Esophagus (tissue), 2 donors: ENCODE data around the gene PRKD1. TPM values are rescaled to one million over a fixed set of nuclear protein-coding genes. Genes with fewer than 3 reads are reported as not detected.

Source experiments
- H3K27ac ChIP-seq, 2 donors: one replicate each; pipeline ENCODE4 v1.5.1; 2013; ENCODE audit warnings: low read depth in 2 of 2, mild to moderate bottlenecking in 2 of 2, inconsistent platforms in 1 of 2, low read length in 1 of 2, moderate library complexity in 1 of 2
- H3K27me3 ChIP-seq, 2 donors: one replicate each; pipeline ENCODE4 v1.6.1; 2013; ENCODE audit warnings: low read length in 2 of 2, control low read depth in 1 of 2, mild to moderate bottlenecking in 1 of 2; ENCODE audit not compliant: insufficient read depth in 2 of 2, control insufficient read depth in 1 of 2
- H3K36me3 ChIP-seq, 2 donors: one replicate each; pipeline ENCODE4 v1.6.1; 2013; ENCODE audit warnings: low read length in 1 of 2; ENCODE audit not compliant: control insufficient read depth in 2 of 2, insufficient read depth in 2 of 2
- H3K4me1 ChIP-seq, 2 donors: one replicate each; pipeline ENCODE4 v1.6.1; 2013; ENCODE audit warnings: low read length in 1 of 2; ENCODE audit not compliant: control insufficient read depth in 2 of 2, insufficient read depth in 2 of 2
- H3K4me3 ChIP-seq, 2 donors: one replicate each; pipeline ENCODE4 v1.5.1; 2013; ENCODE audit warnings: low read length in 2 of 2, mild to moderate bottlenecking in 2 of 2, low read depth in 1 of 2, moderate library complexity in 1 of 2
- H3K9me3 ChIP-seq, 2 donors: one replicate each; pipeline ENCODE4 v1.6.1; 2013; ENCODE audit warnings: mild to moderate bottlenecking in 2 of 2, low read depth in 1 of 2, low read length in 1 of 2, moderate library complexity in 1 of 2; ENCODE audit not compliant: control insufficient read depth in 2 of 2, insufficient read depth in 1 of 2
- WGBS, 2 donors: extraction: QIAGEN DNeasy Blood & Tissue Kit; methylation state at CpG; one replicate each; pipeline ENCODE4 v1.1.7; 2013; 5-methylcytosine and 5-hydroxymethylcytosine counted together
- polyA plus RNA-seq, 2 donors: library from polyadenylated mRNA; stranded (reverse); fragments of 200-250 nt; gene quantifications; one replicate each; pipeline ENCODE4 v1.2.3, GENCODE V29; 2013
- donor health status: healthy with polysubstance abuse.
- donor health status: Bipolar disorder and iron deficiency.

The PRKD1 gene
- polyA plus RNA-seq, 2 donors, result 1.1 to 1.4 TPM

- H3K27me3 ChIP-seq, result no peaks in the 10 kb centered on the region
- H3K4me1 ChIP-seq, result no peaks in the 10 kb centered on the region
- H3K27ac ChIP-seq, result no peak overlapping the region
- H3K36me3 ChIP-seq, result no peaks in the 10 kb centered on the region
- 82 to 83% methylated on average over 4 of the region's 4 CpGs for WGBS, 2 donors
- H3K4me3 ChIP-seq, result no peak overlapping the region
- no peaks in the 10 kb centered on the region for H3K9me3 ChIP-seq
Measured at GRCh38 chr14:29553427-29553826, 374.2 kb downstream of the PRKD1 start.

- H3K4me3 ChIP-seq, result no peak overlapping the region
- 28 to 30% methylated on average over 2 of the region's 2 CpGs for WGBS, 2 donors
- no peaks in the 10 kb centered on the region for H3K4me1 ChIP-seq
- no peaks in the 10 kb centered on the region for H3K36me3 ChIP-seq
- H3K27ac ChIP-seq, result no peak overlapping the region
- H3K27me3 ChIP-seq, result no peaks in the 10 kb centered on the region
- no peaks in the 10 kb centered on the region for H3K9me3 ChIP-seq
Measured at GRCh38 chr14:29548948-29549370, 378.7 kb downstream of the PRKD1 start.

GRCh38 chr14:29545714-29546113 is 381.9 kb downstream of the PRKD1 start:
- no peaks in the 10 kb centered on the region for H3K9me3 ChIP-seq
- no peaks in the 10 kb centered on the region for H3K27me3 ChIP-seq
- H3K36me3 ChIP-seq, result no peaks in the 10 kb centered on the region
- H3K27ac ChIP-seq, result no peak overlapping the region
- H3K4me1 ChIP-seq, result no peaks in the 10 kb centered on the region
- no peak overlapping the region for H3K4me3 ChIP-seq
- 70 to 71% methylated on average over 2 of the region's 2 CpGs for WGBS, 2 donors

- Histone ChIP-seq H3K9me3 (no peaks in the 10 kb centered on the region), H3K27ac (no peak overlapping the region), H3K4me1 (no peaks in the 10 kb centered on the region), H3K36me3 (no peaks in the 10 kb centered on the region), H3K27me3 (no peaks in the 10 kb centered on the region), H3K4me3 (no peak overlapping the region)
Measured at GRCh38 chr14:29536886-29537511, 390.6 kb downstream of the PRKD1 start.

- Histone ChIP-seq H3K4me1 (no peaks in the 10 kb centered on the region), H3K9me3 (no peaks in the 10 kb centered on the region)
- 52 to 53% methylated on average over 7 of the region's 7 CpGs for WGBS, 2 donors
Measured at GRCh38 chr14:29529418-29529817, 398.2 kb downstream of the PRKD1 start.

GRCh38 chr14:29528889-29529288 is 398.8 kb downstream of the PRKD1 start:
- no peaks in the 10 kb centered on the region for H3K36me3 ChIP-seq
- no peaks in the 10 kb centered on the region for H3K9me3 ChIP-seq
- H3K4me1 ChIP-seq, result no peaks in the 10 kb centered on the region
- H3K27ac ChIP-seq, result no peak overlapping the region
- H3K4me3 ChIP-seq, result no peak overlapping the region
- H3K27me3 ChIP-seq, result no peaks in the 10 kb centered on the region
- WGBS, 2 donors, result 19 to 33% methylated on average over 1 of the region's 1 CpG

More at GRCh38 chr14:29529418-29529817, 398.2 kb downstream of the PRKD1 start:
- Histone ChIP-seq H3K27me3 (no peaks in the 10 kb centered on the region), H3K27ac (no peak overlapping the region), H3K4me3 (no peak overlapping the region), H3K36me3 (no peaks in the 10 kb centered on the region)

GRCh38 chr14:29527286-29527685 is 400.4 kb downstream of the PRKD1 start:
- Histone ChIP-seq H3K27me3 (no peaks in the 10 kb centered on the region), H3K4me1 (no peaks in the 10 kb centered on the region), H3K27ac (no peak overlapping the region), H3K36me3 (no peaks in the 10 kb centered on the region), H3K4me3 (no peak overlapping the region), H3K9me3 (no peaks in the 10 kb centered on the region)
